NCI-H2029 (cell line): Measurements from ENCODE around the gene RASSF10.
A peak's percentile ranks its signal among the peaks of the same experiment; 100 is the strongest.

Experiments
- DNase-seq: peaks from one replicate; lab custom pipeline; 2025; lab: John Stamatoyannopoulos, UW

Gene RASSF10

GRCh38 chr11:13008625-13009475, at the start of gene RASSF10:
Gene RASSF10 (plus strand): TSS chr11:13009316. CDS start chr11:13009577, 261 bp downstream.
- DNase-seq: peak; percentile 79

GRCh38 chr11:12961615-12962014, 47.5 kb upstream of the RASSF10 start:
- DNase-seq: no peak

- DNase-seq: no peak
Observed at GRCh38 chr11:12962306-12962705, 46.8 kb upstream of the RASSF10 start.

DNA sequence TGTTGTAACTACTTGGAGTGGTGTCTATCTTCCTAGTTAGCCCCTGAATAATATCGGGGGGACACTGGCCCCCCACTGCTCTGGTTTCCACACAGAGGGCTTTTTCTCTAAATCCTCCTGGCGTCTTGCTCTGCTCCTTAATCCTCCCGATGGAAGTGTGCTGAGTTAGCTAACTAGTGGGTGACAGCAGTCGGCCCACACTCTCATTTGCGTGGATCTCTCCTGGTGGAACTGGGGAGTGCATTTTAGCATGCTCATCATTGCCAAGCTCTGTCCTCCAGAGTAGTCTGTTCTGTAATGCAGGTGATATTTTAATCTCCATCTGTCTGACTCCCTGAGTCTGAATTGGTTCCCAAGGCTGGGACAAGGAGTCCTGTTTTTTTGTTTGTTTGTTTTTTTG, 46.1 kb upstream of the RASSF10 start:
- DNase-seq: no peak

- DNase-seq: peak; percentile 72
Observed at GRCh38 chr11:12963792-12964536, 45.2 kb upstream of the RASSF10 start.

DNA sequence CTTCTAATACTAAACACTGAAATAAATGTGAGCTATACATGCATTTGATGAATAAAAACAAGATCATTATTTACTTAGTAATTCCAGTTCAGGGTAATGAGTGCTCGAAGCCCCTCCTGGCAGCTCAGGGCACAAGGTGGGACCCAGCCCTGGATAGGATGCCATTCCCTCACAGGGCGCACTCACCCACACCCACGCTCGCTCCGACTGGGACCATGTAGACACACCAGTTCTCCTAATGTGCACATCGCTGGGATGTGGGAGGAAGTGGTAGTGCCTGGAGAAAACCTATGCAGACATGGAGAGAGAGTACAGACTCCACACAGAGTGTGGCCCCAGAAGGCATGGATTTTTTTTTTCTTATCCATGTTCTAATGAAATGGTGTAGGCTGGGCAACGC, 44.5 kb upstream of the RASSF10 start:
- DNase-seq: no peak

DNA sequence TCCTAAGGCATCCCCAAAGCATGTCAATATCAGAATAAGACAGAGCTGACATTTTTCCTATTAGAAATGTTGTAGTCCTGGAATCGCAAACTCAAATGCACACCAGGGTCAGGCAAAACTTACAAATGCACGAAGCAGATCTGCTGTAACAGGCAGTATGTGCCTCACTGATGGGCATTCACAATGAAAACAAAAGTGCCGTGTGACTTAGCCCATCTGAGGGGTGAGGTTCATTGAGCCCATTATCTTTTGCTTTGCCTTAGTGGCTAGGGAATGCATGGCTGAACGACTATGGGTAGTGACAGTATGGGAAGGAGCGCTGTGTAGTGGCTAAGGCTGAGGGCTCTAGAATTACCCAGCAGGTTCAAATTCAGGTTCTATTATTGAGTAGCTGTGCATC, 43.1 kb upstream of the RASSF10 start:
- no peak for DNase-seq

DNA sequence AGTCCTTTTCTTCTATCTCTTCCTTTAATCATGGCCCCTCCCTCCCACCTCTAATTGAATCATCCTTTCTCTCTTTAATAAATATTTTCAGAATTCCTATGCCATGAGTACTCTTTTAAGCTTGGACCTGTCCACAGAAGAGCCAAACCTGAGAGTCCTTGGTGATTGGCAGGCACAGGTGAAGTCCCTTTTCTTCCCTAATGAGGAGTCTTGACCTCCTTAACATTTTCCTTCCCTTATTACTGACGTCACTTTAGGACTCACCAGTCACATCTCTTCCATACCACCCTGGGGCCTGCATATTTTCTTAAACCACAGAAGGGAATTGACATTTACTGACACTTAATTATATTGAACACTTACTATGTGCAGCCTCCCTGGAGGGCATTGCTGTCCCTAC, 41.0 kb upstream of the RASSF10 start:
- no peak for DNase-seq

DNA sequence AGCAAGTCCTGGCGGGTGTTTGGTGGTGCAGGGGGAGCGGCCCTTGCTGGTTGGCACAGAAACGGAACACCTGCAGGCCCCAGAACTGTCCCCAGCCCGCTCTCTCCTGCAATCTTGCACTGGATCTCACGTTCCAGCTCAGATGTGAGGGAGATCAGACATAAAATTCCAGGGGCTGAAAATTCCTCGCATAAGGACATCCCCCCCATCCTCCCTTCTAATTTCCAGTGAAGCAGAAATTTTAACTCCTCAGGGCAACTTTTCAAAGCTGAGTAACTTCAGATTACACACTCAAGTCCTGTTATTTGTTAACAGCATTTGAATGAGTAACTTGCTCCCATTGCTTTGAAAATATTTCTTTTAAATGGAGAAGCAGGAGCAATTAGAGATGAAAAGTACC, 40.3 kb upstream of the RASSF10 start:
- no peak for DNase-seq

DNA sequence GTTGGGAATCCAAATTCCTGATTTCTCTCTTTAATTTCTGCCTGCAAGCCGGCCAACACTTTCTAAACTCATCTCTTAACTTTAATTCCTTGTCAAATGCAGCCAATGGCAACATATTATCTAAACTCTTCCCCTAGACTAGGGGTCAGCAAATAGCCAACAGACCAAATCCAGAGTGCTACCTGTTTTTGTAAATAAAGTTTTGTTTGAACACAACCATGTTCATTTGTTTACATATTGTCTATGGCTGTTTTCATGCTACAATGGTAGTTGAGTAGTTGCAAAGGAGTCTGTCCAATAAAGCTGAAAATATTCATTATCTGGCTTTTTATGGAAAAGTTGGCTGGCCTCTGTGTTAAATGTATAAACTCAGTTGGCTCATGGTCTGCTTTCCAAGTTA, 37.2 kb upstream of the RASSF10 start:
- no peak for DNase-seq

DNA sequence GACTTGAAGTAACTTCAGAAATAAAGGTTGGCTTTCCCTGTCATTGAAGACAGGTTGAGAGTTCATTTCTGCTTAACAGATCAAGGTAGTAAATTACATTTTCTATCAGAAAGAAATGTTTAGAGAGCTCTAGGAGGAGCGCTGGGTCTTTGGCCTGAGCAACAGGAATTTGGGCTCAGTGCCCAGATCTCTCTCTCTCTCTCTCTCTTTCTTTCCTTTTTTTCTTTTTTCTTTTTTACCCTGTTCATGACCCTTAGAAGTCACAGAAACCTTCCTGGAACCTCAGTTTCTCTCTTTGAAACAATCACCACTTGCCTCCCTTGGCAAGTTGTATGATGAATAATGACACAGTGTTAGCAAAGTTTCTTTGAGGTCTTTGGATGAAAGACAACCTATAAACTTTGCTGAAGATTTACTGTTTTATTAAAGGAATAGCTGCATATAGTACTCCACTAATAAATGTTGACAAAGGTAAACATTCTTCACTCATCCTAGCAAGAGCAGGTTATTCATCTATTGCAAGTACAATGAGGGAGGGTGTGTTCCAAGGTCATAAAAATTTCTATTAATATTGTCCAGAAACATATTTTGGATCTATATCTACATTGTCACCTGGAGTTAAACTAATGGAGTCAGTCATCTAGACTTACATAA, 35.5 kb upstream of the RASSF10 start:
- no peak for DNase-seq

GRCh38 chr11:12975195-12975594, 33.9 kb upstream of the RASSF10 start:
- DNase-seq: no peak

DNA sequence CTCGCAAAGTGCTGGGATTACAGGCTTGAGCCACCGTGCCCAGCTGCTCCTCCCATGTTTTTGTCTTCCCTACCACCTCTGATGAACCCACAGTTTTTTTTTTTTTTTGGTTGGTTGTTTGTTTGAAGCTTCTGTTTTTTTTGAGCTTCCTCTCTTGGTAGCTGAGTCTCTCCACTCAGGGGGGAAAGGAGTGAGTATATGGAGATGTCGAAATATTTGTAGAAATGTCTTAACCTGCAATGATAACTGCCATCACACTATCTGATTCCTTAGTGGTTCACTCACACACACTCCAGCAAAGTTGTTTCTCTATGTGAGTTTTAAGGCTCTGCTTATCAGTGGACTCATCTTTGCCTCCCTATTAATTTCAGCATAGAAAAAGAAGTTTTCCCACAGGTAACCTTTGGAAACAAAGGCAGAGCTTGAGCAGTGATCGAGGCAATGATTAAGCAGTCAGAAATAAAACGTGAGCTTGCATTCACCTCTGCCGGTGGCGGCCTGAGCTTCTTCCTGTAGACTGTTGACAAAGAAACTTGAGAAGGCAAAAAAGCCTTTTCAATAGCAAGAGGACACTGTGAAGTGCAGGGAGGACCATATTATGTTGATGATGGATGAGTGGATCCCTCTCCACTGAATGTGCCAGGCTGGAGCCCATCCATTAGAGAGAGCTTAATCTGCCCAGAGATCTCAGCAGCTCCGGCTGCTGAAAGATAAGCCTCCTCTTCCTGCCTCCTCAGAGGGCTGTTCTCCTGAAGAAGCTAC, 29.0 kb upstream of the RASSF10 start:
- peak; percentile 97 for DNase-seq

DNA sequence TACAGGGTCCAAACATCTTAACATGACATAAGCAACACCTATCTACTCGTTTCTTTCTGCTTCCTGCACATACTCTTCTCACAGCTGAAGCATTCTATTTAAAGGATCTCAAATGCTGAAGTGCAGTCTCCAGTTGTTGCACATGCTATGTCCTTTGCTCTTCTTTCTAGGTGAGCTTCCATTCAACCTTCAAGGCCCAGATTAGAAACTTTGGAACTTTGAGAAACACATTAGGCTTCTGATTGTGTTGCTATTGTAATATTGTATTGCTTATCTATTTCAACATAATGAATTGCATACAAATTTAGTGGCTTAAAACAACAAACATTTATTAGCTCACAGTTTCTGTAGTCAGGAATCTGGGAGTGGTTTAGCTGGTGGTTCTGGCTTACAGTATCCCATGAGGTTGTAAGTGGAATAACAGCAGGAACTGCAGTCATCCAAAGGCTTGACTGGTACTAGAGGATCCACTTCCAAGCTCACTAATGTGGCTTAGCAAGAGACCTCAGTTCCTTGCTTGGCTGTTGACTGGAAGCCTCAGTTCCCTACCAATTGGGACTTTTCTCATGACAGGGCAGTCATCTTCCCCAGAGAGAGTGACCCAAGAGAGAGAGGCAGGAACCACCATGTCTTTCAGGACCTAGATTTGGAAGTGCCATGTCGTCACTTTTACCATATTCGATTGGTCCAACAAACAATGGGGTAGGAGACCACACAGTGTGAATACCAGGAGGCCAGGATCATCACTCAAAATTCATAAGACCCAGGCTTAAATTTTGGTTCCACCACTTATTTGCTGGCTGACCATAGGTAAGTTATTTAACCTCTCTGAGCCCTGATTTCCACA, 27.2 kb upstream of the RASSF10 start:
- no peak for DNase-seq

- DNase-seq: no peak
Observed at GRCh38 chr11:12983336-12983735, 25.8 kb upstream of the RASSF10 start.

DNA sequence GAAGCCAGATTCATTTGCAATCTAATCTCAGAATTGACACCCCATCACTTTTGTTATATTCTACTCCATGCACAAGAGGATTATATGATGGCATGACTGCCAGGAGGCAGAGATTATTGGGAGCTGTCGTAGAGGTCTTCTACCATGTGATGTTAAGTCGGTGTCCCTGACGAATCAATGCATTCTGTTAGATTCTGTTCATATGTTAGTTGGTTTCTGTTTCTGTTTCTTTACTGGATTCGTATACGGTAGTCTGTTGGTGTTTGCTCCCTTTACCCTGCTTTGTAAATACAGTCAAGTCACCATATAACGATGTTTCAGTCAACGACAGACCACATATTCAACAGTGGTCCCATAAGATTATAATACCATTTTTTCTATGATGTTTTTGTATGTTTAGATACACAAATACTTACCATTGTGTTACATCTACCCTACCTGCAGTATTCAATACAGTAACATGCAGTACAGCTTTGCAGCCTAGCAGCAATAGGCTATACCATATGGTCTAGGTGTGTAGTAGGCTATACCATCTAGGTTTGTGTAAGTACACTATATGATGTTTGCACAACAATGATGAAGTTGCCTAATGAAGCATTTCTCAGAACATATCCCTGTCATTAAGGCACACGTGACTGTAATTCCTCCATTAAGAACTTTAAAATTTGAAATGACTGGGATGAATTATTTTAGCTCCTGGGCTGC, 22.8 kb upstream of the RASSF10 start:
- no peak for DNase-seq

DNA sequence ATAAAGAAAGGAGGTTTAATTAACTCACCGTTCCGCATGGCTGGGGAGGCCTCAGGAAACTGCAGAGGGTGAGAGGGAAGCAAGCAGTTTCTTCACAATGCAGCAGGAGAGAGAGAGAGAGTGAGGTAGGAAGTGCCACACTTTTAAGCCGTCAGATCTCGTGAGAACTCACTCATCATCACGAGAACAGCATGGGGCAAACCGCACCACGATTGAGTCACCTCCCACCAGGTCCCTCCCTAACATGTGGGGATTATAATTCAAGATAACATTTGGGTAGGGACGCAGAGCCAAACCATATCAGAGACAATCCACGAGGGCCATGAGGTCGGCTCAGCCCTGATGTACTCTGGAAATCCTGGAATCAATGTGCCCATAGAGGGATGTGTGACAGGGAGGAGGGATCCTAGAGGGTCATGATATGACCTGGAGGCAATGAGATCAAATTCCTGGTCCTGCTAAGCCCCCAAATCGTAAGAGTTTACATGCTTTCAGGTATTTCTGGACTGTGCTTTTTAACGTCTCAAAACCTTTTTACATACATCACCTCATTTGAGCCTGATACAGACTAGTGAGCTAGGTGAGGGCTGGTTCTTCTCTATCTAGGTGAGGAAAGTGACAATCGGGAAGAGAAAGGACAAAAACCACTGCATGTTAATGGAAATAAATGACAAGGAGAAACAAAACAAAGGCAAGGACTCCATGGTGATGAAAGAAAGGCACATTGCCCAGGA, 19.5 kb upstream of the RASSF10 start:
- DNase-seq: peak; percentile 25

DNA sequence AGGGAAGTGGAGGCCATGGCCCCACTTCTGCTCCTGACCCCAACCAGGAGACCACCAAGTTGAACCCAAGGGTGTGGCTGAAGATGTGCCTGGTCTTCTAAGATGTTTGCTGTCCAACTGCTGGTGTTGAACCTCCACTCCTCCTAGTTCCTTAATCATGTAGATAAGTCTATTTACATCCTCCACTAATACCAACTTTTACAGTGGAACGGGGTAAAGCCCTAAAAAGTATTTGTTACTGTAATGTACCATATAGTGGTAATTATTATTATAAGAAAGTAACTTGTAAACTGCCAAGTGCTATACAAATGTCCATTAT, 19.0 kb upstream of the RASSF10 start:
- no peak for DNase-seq

DNA sequence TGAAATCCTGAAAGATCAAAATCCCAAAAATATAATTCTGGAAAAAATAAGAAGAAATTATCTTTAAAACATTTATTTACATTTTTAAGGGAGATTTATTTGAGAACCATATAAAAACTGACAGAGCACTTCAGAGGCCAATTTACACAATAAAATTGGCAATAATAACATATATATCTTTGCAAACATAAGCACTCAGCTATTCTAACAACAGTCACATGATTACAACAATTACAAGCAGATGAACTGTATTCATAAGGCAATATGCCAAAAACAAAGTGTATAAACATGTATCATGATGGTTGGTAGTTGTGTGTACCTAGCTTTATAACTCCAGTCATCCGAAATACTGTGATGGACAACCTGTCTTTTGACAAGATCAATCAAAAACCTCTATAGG, 17.7 kb upstream of the RASSF10 start:
- DNase-seq: no peak

- no peak for DNase-seq
Observed at GRCh38 chr11:12993626-12994025, 15.5 kb upstream of the RASSF10 start.
